H1 (cell line): ENCODE measurements around the gene PIAS4. TPM values are rescaled to one million over a fixed set of nuclear protein-coding genes. Genes with fewer than 3 reads are reported as not detected.
A peak's percentile ranks its signal among the peaks of the same experiment; 100 is the strongest.

Experiments
- ASH2L ChIP-seq: fragments of 200-600, 300-600 bp; sonication (generic); IDR thresholded peaks from one replicate; pipeline ENCODE4 v1.7.1; 2017; ENCODE audit warnings: low read length
- BRCA1 ChIP-seq: IDR thresholded peaks from 2 replicates; pipeline ENCODE4 v1.6.1; 2012; ENCODE audit warnings: low read depth, low read length, improper control_type of control experiment
- CREB1 ChIP-seq: IDR thresholded peaks from 2 replicates; pipeline ENCODE4 v1.6.1; 2012; ENCODE audit warnings: inconsistent platforms
- EGR1 ChIP-seq: IDR thresholded peaks from 2 replicates; pipeline ENCODE4 v1.6.1; 2011; ENCODE audit warnings: low read depth, low read length, borderline replicate concordance
- KDM4A ChIP-seq: IDR thresholded peaks from one replicate; pipeline ENCODE4 v1.7.1; 2012; ENCODE audit warnings: low read depth, mild to moderate bottlenecking, moderate library complexity, low read length, inconsistent platforms; ENCODE audit not compliant: severe bottlenecking
- PHF8 ChIP-seq: fragments of 200-600 bp; sonication (generic); conservative IDR thresholded peaks from 2 replicates; pipeline ENCODE4 v1.7.1; 2012; ENCODE audit warnings: low read depth, mild to moderate bottlenecking, inconsistent platforms, low read length, moderate library complexity
- SIRT6 ChIP-seq: IDR thresholded peaks from one replicate; pipeline ENCODE4 v1.7.1; 2012; ENCODE audit warnings: low read length, inconsistent platforms
- SP4 ChIP-seq: IDR thresholded peaks from 2 replicates; pipeline ENCODE4 v1.6.1; 2012; ENCODE audit warnings: low read length, inconsistent platforms
- SRF ChIP-seq: IDR thresholded peaks from 2 replicates; pipeline ENCODE4 v1.6.1; 2011; ENCODE audit warnings: mild to moderate bottlenecking, low read depth, low read length, moderate library complexity
- TAF1 ChIP-seq: IDR thresholded peaks from 2 replicates; pipeline ENCODE4 v1.6.1; 2011; ENCODE audit warnings: mild to moderate bottlenecking, low read depth, low read length
- TBP ChIP-seq: IDR thresholded peaks from 2 replicates; pipeline ENCODE4 v1.6.1; 2011; ENCODE audit warnings: low read depth, low read length, improper control_type of control experiment
- polyA plus RNA-seq, 7 experiments: library from polyadenylated mRNA; depleted of rRNA in 3 of 7; stranded (reverse) in 5 of 7; unstranded in 2 of 7; fragments of >200 nt in 5 of 7; fragments of 200-250 nt in 2 of 7; gene quantifications; 1 replicate in 5 of 7; 2 replicates in 1 of 7; 4 replicates in 1 of 7; pipeline versions ENCODE4 v1.2.1 to v1.2.3, GENCODE V29; 2011 to 2013; ENCODE audit warnings: missing spikeins in 2 of 7, mixed read lengths in 2 of 7
- total RNA-seq: library from RNA; stranded (reverse); fragmentation: NEBNext Ultra II Directional; extraction: Animal tissue kit (Norgen Biotek cat#: 25700); gene quantifications from 2 replicates; pipeline ENCODE4 v1.2.1, GENCODE V29; 2021

Gene PIAS4
- total and polyA plus RNA-seq, 2 of the 8 experiments (the other 6 are each of a cell fraction or from before 2014, with no cell fraction given), result 30.2 to 51.4 TPM

DNA sequence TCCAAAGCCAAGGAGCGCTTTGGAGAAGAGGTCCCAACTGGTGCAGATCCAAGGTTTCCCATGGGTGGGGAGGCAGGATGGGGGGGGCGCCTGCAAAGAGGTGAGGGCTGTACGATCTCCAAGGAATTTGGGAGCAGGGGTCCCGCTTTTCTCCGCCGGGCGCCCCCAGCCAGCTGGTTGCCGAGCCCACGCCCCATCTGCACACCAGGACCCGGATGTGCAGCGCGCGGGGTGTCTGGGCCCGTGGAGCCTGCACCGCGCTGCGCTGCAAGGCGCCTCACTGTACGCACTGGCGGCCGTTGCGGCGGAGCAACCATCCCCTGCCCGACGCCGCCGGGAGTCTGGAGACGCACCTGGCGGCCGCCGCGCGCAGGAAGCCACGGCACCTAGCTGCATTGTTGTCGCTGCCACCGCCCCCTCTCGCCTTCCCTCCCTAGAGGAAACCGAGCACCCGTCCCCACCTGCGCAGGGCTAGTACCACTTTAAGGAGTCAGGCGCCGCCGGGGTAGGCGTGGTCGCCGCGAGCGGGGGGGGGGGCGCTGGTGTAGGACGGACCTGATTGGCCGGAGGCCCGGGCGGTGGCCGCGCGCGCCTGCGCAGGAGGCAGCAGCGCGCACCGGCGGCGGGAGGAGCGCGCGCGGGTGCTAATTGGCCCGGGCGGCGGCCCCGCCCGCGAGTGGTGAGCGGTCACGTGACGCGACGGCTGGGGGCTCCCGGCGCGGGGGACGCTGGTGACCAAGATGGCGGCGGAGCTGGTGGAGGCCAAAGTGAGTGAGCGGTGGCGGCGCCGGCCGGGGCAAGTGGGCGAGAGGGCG lies at the start of gene PIAS4 (continued):
- peak; percentile 36; the same call in 1 of the 2 replicates for TF ChIP-seq CREB1
- TF ChIP-seq TBP, result peak; percentile 68; the same call in 1 of the 2 replicates
- 0 out of 2 replicates have a peak, but pooled peaks have one; percentile 27 for TF ChIP-seq SP4
- no peak for TF ChIP-seq SIRT6
- TF ChIP-seq PHF8, result peak; percentile 94
- no peak for TF ChIP-seq SRF
- peak; percentile 94 for TF ChIP-seq TAF1
- no peak for TF ChIP-seq BRCA1
- TF ChIP-seq EGR1, result peak; percentile 70; the same call in 1 of the 2 replicates
- peak; percentile 93 for TF ChIP-seq ASH2L
- TF ChIP-seq KDM4A, result peak; percentile 50
